ENCODE data around the gene SLC5A10. TPM values are rescaled to one million over a fixed set of nuclear protein-coding genes. Genes with fewer than 3 reads are reported as not detected.

Gene SLC5A10
- total and polyA plus RNA-seq, 4 donors, result 0.05 to 0.23 (median 0.15) TPM

DNA sequence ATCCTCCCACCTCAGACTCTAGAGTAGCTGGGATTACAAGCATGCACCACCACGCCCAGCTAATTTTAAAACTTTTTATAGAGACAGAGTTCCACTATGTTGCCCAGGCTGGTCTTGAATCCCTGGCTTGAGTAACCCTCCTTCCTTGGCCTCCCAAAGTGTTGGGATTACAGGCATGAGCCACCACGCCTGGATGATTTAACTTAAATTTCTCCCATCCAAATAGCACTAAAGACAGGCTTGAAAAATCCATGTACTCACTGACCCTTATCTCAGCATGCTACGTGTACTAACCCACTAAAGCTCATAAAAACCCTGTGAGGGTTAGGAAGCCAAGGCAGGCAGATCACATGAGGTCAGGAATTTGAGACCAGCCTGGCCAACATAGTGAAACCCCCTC, 4.6 kb downstream of the SLC5A10 start (continued):
- TF ChIP-seq JUND (IDR thresholded peaks at IDR 0.05) (no peak), SP1 (IDR thresholded peaks at IDR 0.05) (no peak)

DNA sequence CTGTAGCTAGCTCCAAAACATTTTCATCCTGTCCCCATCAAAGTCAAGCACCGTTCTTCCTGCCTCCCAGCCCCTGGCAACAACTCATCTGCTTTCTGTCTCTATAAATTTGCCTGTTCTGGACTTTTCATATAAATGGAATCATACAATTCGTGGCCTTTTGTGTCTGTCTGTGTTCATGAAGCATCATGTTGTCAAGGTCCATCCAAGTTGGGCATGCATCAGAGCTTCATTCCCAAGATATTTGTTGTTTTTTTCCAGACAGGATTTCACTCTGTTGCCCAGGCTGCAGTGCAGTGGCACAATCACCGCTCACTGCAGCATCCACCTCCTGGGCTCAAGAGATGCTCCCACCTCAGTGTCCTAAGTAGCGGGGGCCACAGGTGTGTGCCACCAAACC, 5.9 kb downstream of the SLC5A10 start:
- DNase-seq (ENCODE audit: low spot score), result no peak
- no peaks in the 10 kb centered on the region for H3K36me3 ChIP-seq (ENCODE audit: control insufficient read depth in 4 of 4, insufficient read depth in 3 of 4, low read depth in 1 of 4, low read length in 3 of 4)
- H3K9me3 ChIP-seq (ENCODE audit: control insufficient read depth in 4 of 4, low read length in 3 of 4), result no peaks in the 10 kb centered on the region
- no peaks in the 10 kb centered on the region for H3K27me3 ChIP-seq (ENCODE audit: control insufficient read depth in 4 of 4, insufficient read depth in 4 of 4, low read length in 3 of 4)
- H3K4me1 ChIP-seq (ENCODE audit: control insufficient read depth in 4 of 4, insufficient read depth in 4 of 4, low read length in 3 of 4), result peaks cover 0 to 9% (median 4%) of the 10 kb centered on the region in 4 donors
- 92% methylated on average over 4 of the region's 4 CpGs for WGBS
- H3K27ac ChIP-seq (ENCODE audit: low read depth in 1 of 2, low read length in 2 of 2), result no peak overlapping the region
- TF ChIP-seq YY1 (IDR thresholded peaks at IDR 0.05) (no peak), FOXA1 (IDR thresholded peaks at IDR 0.05) (no peak), TAF1 (conservative IDR thresholded peaks at IDR 0.05) (no peak), JUND (IDR thresholded peaks at IDR 0.05) (no peak)
- TF ChIP-seq, protein P1, sequence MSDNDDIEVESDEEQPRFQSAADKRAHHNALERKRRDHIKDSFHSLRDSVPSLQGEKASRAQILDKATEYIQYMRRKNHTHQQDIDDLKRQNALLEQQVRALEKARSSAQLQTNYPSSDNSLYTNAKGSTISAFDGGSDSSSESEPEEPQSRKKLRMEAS (IDR thresholded peaks at IDR 0.05), result no peak
- no peak overlapping the region for H3K4me3 ChIP-seq (ENCODE audit: low read depth in 1 of 3, low read length in 3 of 3)
- H3K9ac ChIP-seq (ENCODE audit: low read depth in 1 of 2, low read length in 2 of 2), result no peak overlapping the region

DNA sequence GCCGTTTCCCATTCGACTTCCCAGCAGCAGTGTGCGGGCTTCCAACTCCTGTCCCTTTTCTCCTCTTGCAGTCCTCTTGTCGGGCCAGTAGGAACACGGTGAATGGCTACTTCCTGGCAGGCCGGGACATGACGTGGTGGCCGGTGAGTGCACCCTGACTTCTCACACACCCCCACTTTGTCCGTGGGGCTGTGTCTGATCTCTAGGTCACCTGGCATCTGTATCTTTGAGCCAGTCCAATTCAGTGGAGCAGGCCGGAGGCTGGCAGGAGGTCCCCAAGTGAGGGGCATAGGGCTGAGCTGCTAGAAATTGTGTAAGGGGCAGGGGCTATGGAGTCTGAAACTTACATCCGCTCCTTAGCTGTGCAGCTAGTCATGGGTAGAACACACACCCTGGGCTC, 6.6 kb downstream of the SLC5A10 start:
- WGBS, result 93% methylated on average over 11 of the region's 11 CpGs
- no peaks in the 10 kb centered on the region for H3K27me3 ChIP-seq (ENCODE audit: control insufficient read depth in 4 of 4, insufficient read depth in 4 of 4, low read length in 3 of 4)
- H3K9me3 ChIP-seq (ENCODE audit: control insufficient read depth in 4 of 4, low read length in 3 of 4), result no peaks in the 10 kb centered on the region
- no peak overlapping the region for H3K4me3 ChIP-seq (ENCODE audit: low read depth in 1 of 3, low read length in 3 of 3)
- no peak for TF ChIP-seq EGR1 (IDR thresholded peaks at IDR 0.05; ENCODE audit: low read depth in 2 of 2)
- TF ChIP-seq, protein P2, sequence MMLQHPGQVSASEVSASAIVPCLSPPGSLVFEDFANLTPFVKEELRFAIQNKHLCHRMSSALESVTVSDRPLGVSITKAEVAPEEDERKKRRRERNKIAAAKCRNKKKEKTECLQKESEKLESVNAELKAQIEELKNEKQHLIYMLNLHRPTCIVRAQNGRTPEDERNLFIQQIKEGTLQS (IDR thresholded peaks at IDR 0.05), result no peak
- no peak for TF ChIP-seq TAF1 (conservative IDR thresholded peaks at IDR 0.05)
- no peak for TF ChIP-seq FOXA1 (IDR thresholded peaks at IDR 0.05)
- H3K4me1 ChIP-seq (ENCODE audit: control insufficient read depth in 4 of 4, insufficient read depth in 4 of 4, low read length in 3 of 4), result peaks cover 0 to 9% (median 4%) of the 10 kb centered on the region in 4 donors
- no peaks in the 10 kb centered on the region for H3K36me3 ChIP-seq (ENCODE audit: control insufficient read depth in 4 of 4, insufficient read depth in 3 of 4, low read depth in 1 of 4, low read length in 3 of 4)
- no peak overlapping the region for H3K27ac ChIP-seq (ENCODE audit: low read depth in 1 of 2, low read length in 2 of 2)
- no peak overlapping the region for H3K9ac ChIP-seq (ENCODE audit: low read depth in 1 of 2, low read length in 2 of 2)
- DNase-seq (ENCODE audit: low spot score), result no peak

DNA sequence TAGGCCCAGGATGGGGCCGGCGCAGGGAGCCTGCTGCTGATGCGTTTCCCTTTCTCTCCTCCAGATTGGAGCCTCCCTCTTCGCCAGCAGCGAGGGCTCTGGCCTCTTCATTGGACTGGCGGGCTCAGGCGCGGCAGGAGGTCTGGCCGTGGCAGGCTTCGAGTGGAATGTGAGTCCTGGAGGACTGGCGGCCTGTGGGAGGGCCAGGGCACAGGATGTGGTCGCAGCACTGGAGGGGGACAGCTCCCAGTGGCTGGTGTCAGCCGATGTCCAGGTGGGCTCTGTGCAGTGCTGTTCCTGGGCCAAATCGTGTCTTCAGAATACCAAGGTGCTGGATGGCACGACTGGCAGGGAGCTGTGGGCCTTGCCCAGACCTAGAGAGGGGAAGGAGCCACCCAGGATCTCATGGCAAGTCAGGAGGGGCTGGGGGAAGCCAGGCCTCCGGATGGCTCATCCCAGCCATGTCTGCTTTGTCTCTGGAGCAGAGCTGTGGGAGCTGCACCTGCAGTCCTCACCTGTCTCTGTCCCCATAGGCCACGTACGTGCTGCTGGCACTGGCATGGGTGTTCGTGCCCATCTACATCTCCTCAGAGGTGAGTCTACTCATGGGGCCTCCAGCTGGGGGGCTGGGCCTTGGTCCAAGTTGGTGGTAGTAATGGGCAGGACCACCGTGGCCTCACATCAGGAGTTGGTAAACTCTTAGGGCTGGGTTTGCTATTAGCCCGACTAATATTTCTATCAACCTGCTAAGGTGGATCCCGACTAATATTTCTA, 7.3 kb downstream of the SLC5A10 start:
- TF ChIP-seq TAF1 (conservative IDR thresholded peaks at IDR 0.05), result no peak
- TF ChIP-seq, protein P3, sequence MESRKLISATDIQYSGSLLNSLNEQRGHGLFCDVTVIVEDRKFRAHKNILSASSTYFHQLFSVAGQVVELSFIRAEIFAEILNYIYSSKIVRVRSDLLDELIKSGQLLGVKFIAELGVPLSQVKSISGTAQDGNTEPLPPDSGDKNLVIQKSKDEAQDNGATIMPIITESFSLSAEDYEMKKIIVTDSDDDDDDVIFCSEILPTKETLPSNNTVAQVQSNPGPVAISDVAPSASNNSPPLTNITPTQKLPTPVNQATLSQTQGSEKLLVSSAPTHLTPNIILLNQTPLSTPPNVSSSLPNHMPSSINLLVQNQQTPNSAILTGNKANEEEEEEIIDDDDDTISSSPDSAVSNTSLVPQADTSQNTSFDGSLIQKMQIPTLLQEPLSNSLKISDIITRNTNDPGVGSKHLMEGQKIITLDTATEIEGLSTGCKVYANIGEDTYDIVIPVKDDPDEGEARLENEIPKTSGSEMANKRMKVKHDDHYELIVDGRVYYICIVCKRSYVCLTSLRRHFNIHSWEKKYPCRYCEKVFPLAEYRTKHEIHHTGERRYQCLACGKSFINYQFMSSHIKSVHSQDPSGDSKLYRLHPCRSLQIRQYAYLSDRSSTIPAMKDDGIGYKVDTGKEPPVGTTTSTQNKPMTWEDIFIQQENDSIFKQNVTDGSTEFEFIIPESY (IDR thresholded peaks at IDR 0.05), result no peak
- TF ChIP-seq RAD21 (IDR thresholded peaks at IDR 0.05), result no peak
- TF ChIP-seq GABPA (IDR thresholded peaks at IDR 0.05 in 1 of 2, conservative IDR thresholded peaks at IDR 0.05 in 1 of 2), result no peak
- TF ChIP-seq, protein P4, sequence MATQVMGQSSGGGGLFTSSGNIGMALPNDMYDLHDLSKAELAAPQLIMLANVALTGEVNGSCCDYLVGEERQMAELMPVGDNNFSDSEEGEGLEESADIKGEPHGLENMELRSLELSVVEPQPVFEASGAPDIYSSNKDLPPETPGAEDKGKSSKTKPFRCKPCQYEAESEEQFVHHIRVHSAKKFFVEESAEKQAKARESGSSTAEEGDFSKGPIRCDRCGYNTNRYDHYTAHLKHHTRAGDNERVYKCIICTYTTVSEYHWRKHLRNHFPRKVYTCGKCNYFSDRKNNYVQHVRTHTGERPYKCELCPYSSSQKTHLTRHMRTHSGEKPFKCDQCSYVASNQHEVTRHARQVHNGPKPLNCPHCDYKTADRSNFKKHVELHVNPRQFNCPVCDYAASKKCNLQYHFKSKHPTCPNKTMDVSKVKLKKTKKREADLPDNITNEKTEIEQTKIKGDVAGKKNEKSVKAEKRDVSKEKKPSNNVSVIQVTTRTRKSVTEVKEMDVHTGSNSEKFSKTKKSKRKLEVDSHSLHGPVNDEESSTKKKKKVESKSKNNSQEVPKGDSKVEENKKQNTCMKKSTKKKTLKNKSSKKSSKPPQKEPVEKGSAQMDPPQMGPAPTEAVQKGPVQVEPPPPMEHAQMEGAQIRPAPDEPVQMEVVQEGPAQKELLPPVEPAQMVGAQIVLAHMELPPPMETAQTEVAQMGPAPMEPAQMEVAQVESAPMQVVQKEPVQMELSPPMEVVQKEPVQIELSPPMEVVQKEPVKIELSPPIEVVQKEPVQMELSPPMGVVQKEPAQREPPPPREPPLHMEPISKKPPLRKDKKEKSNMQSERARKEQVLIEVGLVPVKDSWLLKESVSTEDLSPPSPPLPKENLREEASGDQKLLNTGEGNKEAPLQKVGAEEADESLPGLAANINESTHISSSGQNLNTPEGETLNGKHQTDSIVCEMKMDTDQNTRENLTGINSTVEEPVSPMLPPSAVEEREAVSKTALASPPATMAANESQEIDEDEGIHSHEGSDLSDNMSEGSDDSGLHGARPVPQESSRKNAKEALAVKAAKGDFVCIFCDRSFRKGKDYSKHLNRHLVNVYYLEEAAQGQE (IDR thresholded peaks at IDR 0.05), result no peak
- TF ChIP-seq RXRA (IDR thresholded peaks at IDR 0.05), result no peak
- no peak for TF ChIP-seq SP1 (IDR thresholded peaks at IDR 0.05)
- TF ChIP-seq, protein P2 (IDR thresholded peaks at IDR 0.05), result no peak
- no peak for TF ChIP-seq FOXA2 (IDR thresholded peaks at IDR 0.05)
- TF ChIP-seq HNF4G (IDR thresholded peaks at IDR 0.05), result no peak
- TF ChIP-seq EGR1 (IDR thresholded peaks at IDR 0.05; ENCODE audit: low read depth in 2 of 2), result no peak
- Histone ChIP-seq H3K4me3 (ENCODE audit: low read depth in 1 of 3, low read length in 3 of 3) (no peak overlapping the region), H3K9me3 (ENCODE audit: control insufficient read depth in 4 of 4, low read length in 3 of 4) (no peaks in the 10 kb centered on the region), H3K9ac (ENCODE audit: low read depth in 1 of 2, low read length in 2 of 2) (no peak overlapping the region), H3K27ac (ENCODE audit: low read depth in 1 of 2, low read length in 2 of 2) (no peak overlapping the region), H3K4me1 (ENCODE audit: control insufficient read depth in 4 of 4, insufficient read depth in 4 of 4, low read length in 3 of 4) (peaks cover 0 to 10% (median 3%) of the 10 kb centered on the region in 4 donors), H3K36me3 (ENCODE audit: control insufficient read depth in 4 of 4, insufficient read depth in 3 of 4, low read depth in 1 of 4, low read length in 3 of 4) (no peaks in the 10 kb centered on the region), H3K27me3 (ENCODE audit: control insufficient read depth in 4 of 4, insufficient read depth in 4 of 4, low read length in 3 of 4) (no peaks in the 10 kb centered on the region)
- no peak for DNase-seq (ENCODE audit: low spot score)
- 87% methylated on average over 22 of the region's 22 CpGs for WGBS

All from liver (tissue), 9 donors.